GM23338 (cell line): ENCODE data around the gene LPIN1. TPM values are rescaled to one million over a fixed set of nuclear protein-coding genes. Genes with fewer than 3 reads are reported as not detected.

Source experiments
- ATAC-seq: fragments of 200-7000 bp; cut with Tn5 transposase; 3 replicates; pipeline ENCODE4 v1.9.1; 2020
- DNase-seq: peaks from one replicate; pipeline ENCODE4 v3.0.0-alpha.2; 2015; ENCODE audit warnings: low spot score
- H2AFZ ChIP-seq: fragments of 200-600 bp; sonication (generic); 2 replicates; pipeline ENCODE4 v1.8.0; 2016; ENCODE audit warnings: antibody characterized with exemption, mild to moderate bottlenecking, moderate library complexity
- H3F3A ChIP-seq: fragments of 200-600 bp; sonication (generic); replicated peaks from 2 replicates; pipeline ENCODE4 v1.8.0; 2017; ENCODE audit warnings: antibody characterized with exemption, mixed run types, low read depth
- H3K27ac ChIP-seq: fragments of 200-600 bp; sonication (generic); 2 replicates; pipeline ENCODE4 v1.6.1; 2016; ENCODE audit warnings: low read depth
- H3K27me3 ChIP-seq: fragments of 200-600 bp; sonication (generic); 2 replicates; pipeline ENCODE4 v1.8.0; 2016; ENCODE audit warnings: mild to moderate bottlenecking, mixed run types, moderate library complexity; ENCODE audit not compliant: insufficient read depth
- H3K36me3 ChIP-seq: fragments of 200-600 bp; sonication (generic); 2 replicates; pipeline ENCODE4 v1.8.0; 2016; ENCODE audit warnings: mild to moderate bottlenecking; ENCODE audit not compliant: insufficient read depth
- H3K4me1 ChIP-seq: fragments of 200-600 bp; sonication (generic); 2 replicates; pipeline ENCODE4 v1.8.0; 2016; ENCODE audit warnings: mild to moderate bottlenecking, moderate library complexity; ENCODE audit not compliant: insufficient read depth
- H3K4me2 ChIP-seq: fragments of 200-600 bp; sonication (generic); 2 replicates; pipeline ENCODE4 v1.7.1; 2017; ENCODE audit warnings: mixed run types
- H3K4me3 ChIP-seq: fragments of 200-600 bp; sonication (generic); 2 replicates; pipeline ENCODE4 v1.6.1; 2016; ENCODE audit warnings: mixed run types
- H3K79me2 ChIP-seq: fragments of 200-600 bp; sonication (generic); replicated peaks from 2 replicates; pipeline ENCODE4 v1.8.0; 2017; ENCODE audit warnings: mild to moderate bottlenecking; ENCODE audit not compliant: insufficient read depth
- H3K9me2 ChIP-seq: fragments of 200-600 bp; sonication (generic); 2 replicates; pipeline ENCODE4 v1.8.0; 2017; ENCODE audit not compliant: insufficient read depth
- H4K20me1 ChIP-seq: fragments of 200-600 bp; sonication (generic); replicated peaks from 2 replicates; pipeline ENCODE4 v1.8.0; 2017; ENCODE audit warnings: mild to moderate bottlenecking; ENCODE audit not compliant: insufficient read depth
- H3K27ac Mint-ChIP-seq: 2 replicates; pipeline ENCODE4 v1.8.0; 2020; ENCODE audit warnings: inconsistent platforms, mild to moderate bottlenecking, moderate library complexity, mixed read lengths
- H3K27me3 Mint-ChIP-seq: 3 replicates; pipeline ENCODE4 v1.8.0; 2022; ENCODE audit warnings: low read depth, mild to moderate bottlenecking, moderate library complexity, mixed read lengths, inconsistent platforms; ENCODE audit not compliant: insufficient read depth, poor library complexity
- H3K36me3 Mint-ChIP-seq: 3 replicates; pipeline ENCODE4 v1.8.0; 2021; ENCODE audit warnings: low read depth, mild to moderate bottlenecking, inconsistent platforms, moderate library complexity, mixed read lengths
- H3K4me1 Mint-ChIP-seq: 3 replicates; pipeline ENCODE4 v1.8.0; 2020; ENCODE audit warnings: mild to moderate bottlenecking, inconsistent platforms, mixed read lengths
- H3K4me3 Mint-ChIP-seq: 3 replicates; pipeline ENCODE4 v1.8.0; 2021; ENCODE audit warnings: moderate library complexity, mild to moderate bottlenecking, inconsistent platforms, mixed read lengths
- H3K9me3 Mint-ChIP-seq: 3 replicates; pipeline ENCODE4 v1.8.0; 2020; ENCODE audit warnings: moderate library complexity, mild to moderate bottlenecking, inconsistent platforms, mixed read lengths
- CTCF ChIP-seq, 2 experiments: fragments of 200-600 bp in 1 of 2; sonication (generic) in 1 of 2; conservative IDR thresholded peaks; 2 replicates each; pipeline versions ENCODE4 v1.5.1 to v1.6.1; 2016 to 2017; ENCODE audit warnings: antibody characterized with exemption in 2 of 2, low read depth in 2 of 2, mild to moderate bottlenecking in 2 of 2, moderate library complexity in 1 of 2
- ETS1 ChIP-seq: IDR thresholded peaks from 2 replicates; pipeline ENCODE4 v1.6.1; 2016; ENCODE audit warnings: antibody characterized with exemption
- EZH2 ChIP-seq: fragments of 200-600 bp; sonication (generic); IDR thresholded peaks from one replicate; pipeline ENCODE4 v1.8.0; 2017; ENCODE audit warnings: antibody characterized with exemption, mild to moderate bottlenecking, low read depth; ENCODE audit not compliant: unreplicated experiment
- EZH2phosphoT487 ChIP-seq: fragments of 200-600 bp; sonication (generic); IDR thresholded peaks from one replicate; pipeline ENCODE4 v1.8.1; 2018; ENCODE audit warnings: antibody characterized with exemption; ENCODE audit not compliant: unreplicated experiment
- JUNB ChIP-seq: IDR thresholded peaks from one replicate; pipeline ENCODE4 v1.6.1; 2016; ENCODE audit warnings: antibody characterized with exemption; ENCODE audit not compliant: unreplicated experiment
- NANOG ChIP-seq: IDR thresholded peaks from 2 replicates; pipeline ENCODE4 v1.6.1; 2016; ENCODE audit warnings: antibody characterized with exemption, borderline replicate concordance
- POLR2AphosphoS5 ChIP-seq: IDR thresholded peaks from 2 replicates; pipeline ENCODE4 v1.6.1; 2016; ENCODE audit warnings: antibody characterized with exemption, low read depth
- REST ChIP-seq: IDR thresholded peaks from one replicate; pipeline ENCODE4 v1.6.1; 2018; ENCODE audit warnings: antibody characterized with exemption; ENCODE audit not compliant: unreplicated experiment
- ZNF114 ChIP-seq: fragments of 250-450 bp; sonication (Bioruptor Pico); IDR thresholded peaks from 2 replicates; pipeline ENCODE4 v1.5.0; 2020; ENCODE audit warnings: mild to moderate bottlenecking, moderate library complexity
- ZNF462 ChIP-seq: fragments of 250-450 bp; sonication (Bioruptor Pico); IDR thresholded peaks from 2 replicates; pipeline ENCODE4 v1.5.0; 2020; ENCODE audit warnings: mild to moderate bottlenecking, moderate library complexity
- polyA plus RNA-seq: library from polyadenylated mRNA; unstranded; fragments of >200 nt; fragmentation: Nextera tagmentation; extraction: Ambion mirVana; gene quantifications from 2 replicates; pipeline ENCODE4 v1.2.1, GENCODE V29; 2016
- total RNA-seq: library from RNA; depleted of rRNA; stranded (reverse); fragments of >200 nt; shearing (Covaris generic); gene quantifications from 2 replicates; pipeline ENCODE4 v1.2.3, GENCODE V29; 2014

Gene LPIN1
- total and polyA plus RNA-seq, 2 experiments from 2014 or later: 4.4 to 9.5 TPM

GRCh38 chr2:11839916-11840315 is 93.5 kb downstream of the LPIN1 start:
- Histone ChIP-seq H4K20me1 (no peaks in the 10 kb centered on the region), H3K4me3 (no peak overlapping the region), H3K27me3 (no peaks in the 10 kb centered on the region), H3K79me2 (no peaks in the 10 kb centered on the region), H3K9me2 (peaks cover 13% of the 10 kb centered on the region; the same call in 1 of the 2 replicates), H2AFZ (peak overlapping the region; percentile 32; the same call in 1 of the 2 replicates), H3K4me2 (no peak overlapping the region), H3K36me3 (no peaks in the 10 kb centered on the region), H3F3A (no peaks in the 10 kb centered on the region), H3K27ac (no peak overlapping the region), H3K4me1 (no peaks in the 10 kb centered on the region)
- Mint-ChIP-seq H3K4me3 (no peak overlapping the region), H3K27ac (no peak overlapping the region), H3K4me1 (peaks cover 4% of the 10 kb centered on the region; the same call in 2 of the 3 replicates), H3K9me3 (peaks cover 4% of the 10 kb centered on the region; the same call in 2 of the 3 replicates), H3K27me3 (peaks cover 3% of the 10 kb centered on the region), H3K36me3 (0 out of 3 replicates have a peak, but pooled peaks cover under 1% of the 10 kb centered on the region)
- DNase-seq (no peak), ATAC-seq (no peak)
- TF ChIP-seq EZH2: no peak
- no peak for TF ChIP-seq JUNB
- no peak for TF ChIP-seq POLR2AphosphoS5
- no peak for TF ChIP-seq ZNF462 (CRISPR knock-in tag)
- TF ChIP-seq CTCF (conservative IDR thresholded peaks at IDR 0.05; ENCODE audit: low read depth in 2 of 2): no peak
- TF ChIP-seq NANOG: no peak
- TF ChIP-seq EZH2phosphoT487: no peak
- no peak for TF ChIP-seq REST
- TF ChIP-seq ZNF114 (CRISPR knock-in tag): no peak
- no peak for TF ChIP-seq ETS1
